NT2/D1 (cell line): ENCODE measurements around the gene CCDC57.

Experiments used
- SUZ12 ChIP-seq: IDR thresholded peaks from 2 replicates; pipeline ENCODE4 v1.6.1; 2011; ENCODE audit not compliant: insufficient read length, insufficient read depth; ENCODE audit errors: extremely low read depth
- YY1 ChIP-seq: IDR thresholded peaks from 2 replicates; pipeline ENCODE4 v1.6.1; 2011; ENCODE audit not compliant: insufficient read length, insufficient read depth
- ZNF274 ChIP-seq: IDR thresholded peaks from 2 replicates; pipeline ENCODE4 v1.6.1; 2011; ENCODE audit warnings: mild to moderate bottlenecking, low read depth, low read length

GRCh38 chr17:82061047-82061925 is 151.4 kb downstream of the CCDC57 start:
- TF ChIP-seq YY1, result no peak
- TF ChIP-seq ZNF274, result no peak
- no peak for TF ChIP-seq SUZ12
